ENCODE results near the gene TUBGCP5. TPM values are rescaled to one million over a fixed set of nuclear protein-coding genes. Genes with fewer than 3 reads are reported as not detected.
"Not testable (repeated sequence)": the region's sequence is repeated elsewhere in the genome, so short reads cannot be mapped to it uniquely, and the experiment has no call there.

The TUBGCP5 gene
- total RNA-seq, 1 donor from 2014 or later, result 26.2 TPM

GRCh38 chr15:23022156-23022555 is 17.2 kb downstream of the TUBGCP5 start:
- intact Hi-C loops (cut with micrococcal nuclease), result no loop called here
- ATAC-seq (ENCODE audit: low read depth) (no peak), DNase-seq (no peak)
- Mint-ChIP-seq H3K27ac (no peak overlapping the region), H3K9me3 (no peaks in the 10 kb centered on the region), H3K27me3 (no peaks in the 10 kb centered on the region), H3K4me3 (no peak overlapping the region), H3K36me3 (ENCODE audit: low read depth) (peaks cover 68% of the 10 kb centered on the region), H3K4me1 (no peaks in the 10 kb centered on the region)
- POLR2A ChIA-PET, result interaction anchor here (0.6 kb wide), 1 partner anchor 17 kb away, joined by 4 read pairs; the partner anchor contains the start of gene TUBGCP5
- CTCF ChIA-PET, result no interaction called here
- no peak for TF ChIP-seq CTCF (IDR thresholded peaks at IDR 0.05)

GRCh38 chr15:23014394-23015000 is 24.9 kb downstream of the TUBGCP5 start:
- Mint-ChIP-seq H3K4me1 (no peaks in the 10 kb centered on the region), H3K27ac (no peak overlapping the region), H3K4me3 (no peak overlapping the region), H3K9me3 (no peaks in the 10 kb centered on the region), H3K36me3 (ENCODE audit: low read depth) (peaks cover 60% of the 10 kb centered on the region), H3K27me3 (no peaks in the 10 kb centered on the region)
- DNase-seq (no peak), ATAC-seq (ENCODE audit: low read depth) (no peak)
- POLR2A ChIA-PET, result no interaction called here
- intact Hi-C loops (cut with micrococcal nuclease), result no loop called here
- CTCF ChIA-PET, result no interaction called here
- TF ChIP-seq CTCF (IDR thresholded peaks at IDR 0.05), result no peak

GRCh38 chr15:23013681-23014080 is 25.7 kb downstream of the TUBGCP5 start:
- POLR2A ChIA-PET, result no interaction called here
- peaks cover 59% of the 10 kb centered on the region for H3K36me3 Mint-ChIP-seq (ENCODE audit: low read depth)
- H3K27ac Mint-ChIP-seq, result no peak overlapping the region
- ATAC-seq (ENCODE audit: low read depth) (no peak), DNase-seq (no peak)
- no peak overlapping the region for H3K4me3 Mint-ChIP-seq
- intact Hi-C loops (cut with micrococcal nuclease), result no loop called here
- CTCF ChIA-PET, result no interaction called here
- H3K27me3 Mint-ChIP-seq, result no peaks in the 10 kb centered on the region
- no peaks in the 10 kb centered on the region for H3K4me1 Mint-ChIP-seq
- no peak for TF ChIP-seq CTCF (IDR thresholded peaks at IDR 0.05)
- H3K9me3 Mint-ChIP-seq, result no peaks in the 10 kb centered on the region

- POLR2A ChIA-PET, result interaction anchor here (0.7 kb wide), 1 partner anchor 771 kb away, joined by 7 read pairs; no protein-coding TSS in a partner anchor
- ATAC-seq (ENCODE audit: low read depth); H3K9me3 Mint-ChIP-seq; intact Hi-C loops (cut with micrococcal nuclease); H3K4me3 Mint-ChIP-seq; H3K27me3 Mint-ChIP-seq; DNase-seq; CTCF ChIA-PET; H3K4me1 Mint-ChIP-seq; H3K27ac Mint-ChIP-seq: not testable (repeated sequence)
- peaks cover 59% of the 10 kb centered on the region for H3K36me3 Mint-ChIP-seq (ENCODE audit: low read depth)
Observed at GRCh38 chr15:23012616-23013015, 26.8 kb downstream of the TUBGCP5 start.

- H3K9me3 Mint-ChIP-seq, result no peaks in the 10 kb centered on the region
- H3K36me3 Mint-ChIP-seq (ENCODE audit: low read depth), result peaks cover 69% of the 10 kb centered on the region
- ChIA-PET POLR2A (no interaction called here), CTCF (no interaction called here)
- no peak for DNase-seq
- H3K27ac Mint-ChIP-seq, result no peak overlapping the region
- H3K4me1 Mint-ChIP-seq, result no peaks in the 10 kb centered on the region
- H3K4me3 Mint-ChIP-seq, result no peak overlapping the region
- no peak for ATAC-seq (ENCODE audit: low read depth)
- intact Hi-C loops (cut with micrococcal nuclease), result no loop called here
- TF ChIP-seq CTCF (IDR thresholded peaks at IDR 0.05), result no peak
- H3K27me3 Mint-ChIP-seq, result no peaks in the 10 kb centered on the region
Observed at GRCh38 chr15:23003736-23004135, 35.6 kb downstream of the TUBGCP5 start.

- POLR2A ChIA-PET, result no interaction called here
- Mint-ChIP-seq H3K27me3 (no peaks in the 10 kb centered on the region), H3K36me3 (ENCODE audit: low read depth) (peaks cover 65% of the 10 kb centered on the region), H3K4me3 (no peak overlapping the region), H3K27ac (no peak overlapping the region), H3K9me3 (no peaks in the 10 kb centered on the region), H3K4me1 (no peaks in the 10 kb centered on the region)
- intact Hi-C loops (cut with micrococcal nuclease), result no loop called here
- no peak for DNase-seq
- CTCF ChIA-PET, result interaction anchor here (1.9 kb wide), 1 partner anchor 33 kb away, joined by 6 read pairs; no protein-coding TSS in a partner anchor
- no peak for ATAC-seq (ENCODE audit: low read depth)
- no peak for TF ChIP-seq CTCF (IDR thresholded peaks at IDR 0.05)
Observed at GRCh38 chr15:23002920-23003319, 36.4 kb downstream of the TUBGCP5 start.

Data from activated B cell treated with CpG ODN at 0.5 μM for 24 hours (primary cell).